Ammon's horn (tissue), 1 donor: ENCODE data around the gene LRRC70.
A peak's percentile ranks its signal among the peaks of the same experiment; 100 is the strongest.
"Not testable (repeated sequence)": the region's sequence is repeated elsewhere in the genome, so short reads cannot be mapped to it uniquely, and the experiment has no call there.

ENCODE experiments used
- DNase-seq: peaks from one replicate; pipeline ENCODE4 v3.0.0-alpha.2; 2016; ENCODE audit warnings: low spot score

Gene LRRC70

GRCh38 chr5:62608529-62609511 lies 30.2 kb downstream of the LRRC70 start:
- DNase-seq: peak; percentile 55

GRCh38 chr5:62614355-62614754 lies 35.7 kb downstream of the LRRC70 start:
- DNase-seq: no peak

GRCh38 chr5:62616615-62617277 lies 38.1 kb downstream of the LRRC70 start:
- no peak for DNase-seq

- DNase-seq: no peak
These were observed 39.3 kb downstream of the LRRC70 start for GRCh38 chr5:62617943-62618342.

GRCh38 chr5:62620761-62621160 lies 42.1 kb downstream of the LRRC70 start:
- DNase-seq: no peak

- no peak for DNase-seq
These were observed 42.7 kb downstream of the LRRC70 start for GRCh38 chr5:62621280-62621679.

- no peak for DNase-seq
These were observed 44.7 kb downstream of the LRRC70 start for GRCh38 chr5:62623271-62623670.

- not testable (repeated sequence) for DNase-seq
These were observed 45.8 kb downstream of the LRRC70 start for GRCh38 chr5:62624436-62624835.

GRCh38 chr5:62626534-62626933 lies 47.9 kb downstream of the LRRC70 start:
- no peak for DNase-seq

- peak; percentile 52 for DNase-seq
These were observed 48.5 kb downstream of the LRRC70 start for GRCh38 chr5:62627121-62627520.

GRCh38 chr5:62627901-62628300 lies 49.3 kb downstream of the LRRC70 start:
- no peak for DNase-seq
